ENCODE measurements around the gene MLLT6. TPM values are rescaled to one million over a fixed set of nuclear protein-coding genes. Genes with fewer than 3 reads are reported as not detected.

Gene MLLT6
- total RNA-seq, 1 experiment from 2014 or later, result 72.5 TPM

DNA sequence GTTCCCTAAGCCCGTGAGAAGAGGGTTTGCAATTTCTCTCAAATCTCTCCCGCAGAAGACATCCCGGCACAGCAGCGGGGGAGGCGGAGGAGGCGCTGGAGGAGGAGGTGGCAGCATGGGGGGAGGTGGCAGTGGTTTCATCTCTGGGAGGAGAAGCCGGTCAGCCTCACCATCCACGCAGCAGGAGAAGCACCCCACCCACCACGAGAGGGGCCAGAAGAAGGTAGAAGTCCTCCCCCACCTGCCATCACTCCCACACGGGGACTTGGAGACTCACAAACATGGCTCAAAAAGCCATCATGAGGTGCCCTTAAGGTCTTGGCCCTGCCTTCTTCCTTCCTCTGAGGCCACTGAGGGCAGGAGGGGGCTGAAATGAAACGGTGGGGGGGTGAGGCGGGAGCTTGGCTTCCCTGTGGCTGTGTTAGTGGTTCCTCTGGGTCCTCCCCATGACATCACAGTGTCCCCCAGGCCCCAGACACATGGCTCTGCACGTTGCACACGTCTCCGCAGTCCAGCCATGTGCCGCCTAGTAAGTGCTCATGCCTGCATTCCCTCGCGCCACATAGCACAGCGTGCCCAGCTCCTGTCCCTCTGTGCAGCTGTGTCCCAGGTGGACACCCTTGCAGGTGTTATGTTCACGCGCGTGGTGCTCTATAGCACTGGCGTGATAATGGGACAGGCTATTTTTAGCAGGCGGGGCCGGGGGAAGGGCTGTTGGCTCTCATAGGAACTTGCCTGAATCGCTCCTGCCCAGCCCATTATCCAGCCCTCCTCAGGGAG lies 6.9 kb downstream of the MLLT6 start:
- H3K36me3 Mint-ChIP-seq (ENCODE audit: insufficient read depth, unreplicated experiment), result peaks cover 22% of the 10 kb centered on the region
- no peak for DNase-seq
- no peaks in the 10 kb centered on the region for H3K27me3 ChIP-seq (replicated peaks; ENCODE audit: control insufficient read depth, insufficient read depth, low read length)
- ChIA-PET CTCF (no interaction called here), POLR2A (no interaction called here)
- BruUV-seq (replicated peaks), result no TSS peak
- peaks cover 27% of the 10 kb centered on the region for H3K4me1 Mint-ChIP-seq (ENCODE audit: low read depth, unreplicated experiment)
- no peaks in the 10 kb centered on the region for H3K9me3 Mint-ChIP-seq (ENCODE audit: unreplicated experiment)
- H3K27me3 Mint-ChIP-seq (ENCODE audit: insufficient read depth, unreplicated experiment), result no peaks in the 10 kb centered on the region
- intact Hi-C loops (cut with micrococcal nuclease; ENCODE audit: unreplicated experiment), result no loop called here
- H3K27ac Mint-ChIP-seq (ENCODE audit: unreplicated experiment), result no peak overlapping the region
- H3K9me3 ChIP-seq, result no peaks in the 10 kb centered on the region
- no peak overlapping the region for H3K4me3 Mint-ChIP-seq (ENCODE audit: unreplicated experiment)
- peaks cover 6% of the 10 kb centered on the region for H3K36me3 ChIP-seq (ENCODE audit: control insufficient read depth, insufficient read depth, low read length)
- H3K4me3 ChIP-seq (ENCODE audit: low read depth, low read length), result no peak overlapping the region
- TF ChIP-seq CTCF (IDR thresholded peaks at IDR 0.05; ENCODE audit: insufficient read depth in 1 of 2, low read depth in 1 of 2, low read length in 1 of 2, severe bottlenecking in 1 of 2, unreplicated experiment in 1 of 2), result no peak
- no peaks in the 10 kb centered on the region; the same call in 1 of the 2 replicates for H3K4me1 ChIP-seq

DNA sequence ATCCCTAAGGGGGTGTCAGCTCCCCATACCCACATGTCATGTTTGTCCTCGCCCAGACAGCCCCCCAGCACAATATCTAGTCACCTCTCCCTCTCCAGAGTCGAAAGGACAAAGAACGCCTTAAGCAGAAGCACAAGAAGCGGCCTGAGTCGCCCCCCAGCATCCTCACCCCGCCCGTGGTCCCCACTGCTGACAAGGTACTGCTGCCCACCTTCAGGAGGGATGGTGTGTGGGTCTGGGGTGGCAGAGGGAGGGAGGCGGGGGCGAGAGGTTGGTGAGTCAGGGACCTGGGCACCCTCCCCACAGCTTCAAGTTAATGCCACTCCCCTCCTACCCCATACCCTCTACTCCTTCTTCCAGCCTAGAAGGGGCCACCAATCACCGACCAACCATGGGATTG lies 7.5 kb downstream of the MLLT6 start:
- H3K27ac Mint-ChIP-seq (ENCODE audit: unreplicated experiment), result no peak overlapping the region
- ChIA-PET POLR2A (no interaction called here), CTCF (no interaction called here)
- Histone ChIP-seq H3K36me3 (ENCODE audit: control insufficient read depth, insufficient read depth, low read length) (peaks cover 8% of the 10 kb centered on the region), H3K4me1 (no peaks in the 10 kb centered on the region; the same call in 1 of the 2 replicates), H3K27me3 (replicated peaks; ENCODE audit: control insufficient read depth, insufficient read depth, low read length) (no peaks in the 10 kb centered on the region), H3K9me3 (no peaks in the 10 kb centered on the region), H3K4me3 (ENCODE audit: low read depth, low read length) (no peak overlapping the region)
- H3K36me3 Mint-ChIP-seq (ENCODE audit: insufficient read depth, unreplicated experiment), result peaks cover 25% of the 10 kb centered on the region
- H3K27me3 Mint-ChIP-seq (ENCODE audit: insufficient read depth, unreplicated experiment), result no peaks in the 10 kb centered on the region
- H3K4me1 Mint-ChIP-seq (ENCODE audit: low read depth, unreplicated experiment), result peaks cover 27% of the 10 kb centered on the region
- TF ChIP-seq CTCF (IDR thresholded peaks at IDR 0.05; ENCODE audit: insufficient read depth in 1 of 2, low read depth in 1 of 2, low read length in 1 of 2, severe bottlenecking in 1 of 2, unreplicated experiment in 1 of 2), result no peak
- DNase-seq, result no peak
- intact Hi-C loops (cut with micrococcal nuclease; ENCODE audit: unreplicated experiment), result no loop called here
- no peak overlapping the region for H3K4me3 Mint-ChIP-seq (ENCODE audit: unreplicated experiment)
- no peaks in the 10 kb centered on the region for H3K9me3 Mint-ChIP-seq (ENCODE audit: unreplicated experiment)
- no TSS peak for BruUV-seq (replicated peaks)

GRCh38 chr17:38713456-38714075 lies 8.5 kb downstream of the MLLT6 start:
- H3K4me1 Mint-ChIP-seq (ENCODE audit: low read depth, unreplicated experiment), result peaks cover 29% of the 10 kb centered on the region

More at GRCh38 chr17:38713456-38714075, 8.5 kb downstream of the MLLT6 start:
- H3K27me3 ChIP-seq (replicated peaks; ENCODE audit: control insufficient read depth, insufficient read depth, low read length), result no peaks in the 10 kb centered on the region
- POLR2A ChIA-PET, result no interaction called here
- Mint-ChIP-seq H3K27ac (ENCODE audit: unreplicated experiment) (no peak overlapping the region), H3K27me3 (ENCODE audit: insufficient read depth, unreplicated experiment) (no peaks in the 10 kb centered on the region), H3K36me3 (ENCODE audit: insufficient read depth, unreplicated experiment) (peaks cover 34% of the 10 kb centered on the region), H3K4me3 (ENCODE audit: unreplicated experiment) (no peak overlapping the region), H3K9me3 (ENCODE audit: unreplicated experiment) (no peaks in the 10 kb centered on the region)
- BruUV-seq (replicated peaks), result no TSS peak
- no peaks in the 10 kb centered on the region; the same call in 1 of the 2 replicates for H3K4me1 ChIP-seq
- CTCF ChIA-PET, result no interaction called here
- no peak for DNase-seq
- no peaks in the 10 kb centered on the region for H3K9me3 ChIP-seq
- intact Hi-C loops (cut with micrococcal nuclease; ENCODE audit: unreplicated experiment), result no loop called here
- TF ChIP-seq CTCF (IDR thresholded peaks at IDR 0.05; ENCODE audit: insufficient read depth in 1 of 2, low read depth in 1 of 2, low read length in 1 of 2, severe bottlenecking in 1 of 2, unreplicated experiment in 1 of 2), result no peak
- no peak overlapping the region for H3K4me3 ChIP-seq (ENCODE audit: low read depth, low read length)
- H3K36me3 ChIP-seq (ENCODE audit: control insufficient read depth, insufficient read depth, low read length), result peaks cover 9% of the 10 kb centered on the region

Data from Caco-2 (cell line).